PC-9 (cell line): ENCODE results near the gene LUZP1. TPM values are rescaled to one million over a fixed set of nuclear protein-coding genes. Genes with fewer than 3 reads are reported as not detected.

Source experiments
- BruUV-seq: library from RNA; stranded (reverse); fragments of 400-500 nt; replicated peaks from 2 replicates; lab custom pipeline; 2021; lab: Mats Ljungman, UMichigan
- CTCF ChIA-PET: fragments of 300-600 bp; sonication (Branson Sonifier 250); formaldehyde crosslinking; loops from one replicate; lab custom pipeline; 2022; ENCODE audit warnings: antibody characterized with exemption; lab: Charles Lee
- POLR2A ChIA-PET: fragments of 300-600 bp; sonication (Branson Sonifier 250); formaldehyde crosslinking; loops from one replicate; lab custom pipeline; 2022; ENCODE audit warnings: antibody characterized with exemption; ENCODE audit not compliant: unreplicated experiment; lab: Charles Lee
- DNase-seq, 2 experiments: peaks; one replicate each; pipeline versions ENCODE4 v3.0.0 to v3.0.0-alpha.2; 2015 to 2022; ENCODE audit warnings: mixed read lengths in 1 of 2
- H2AFZ ChIP-seq: fragments of 200-600 bp; sonication (generic); 2 replicates; pipeline ENCODE4 v1.8.1; 2017; ENCODE audit warnings: antibody characterized with exemption
- H3F3A ChIP-seq: fragments of 200-600 bp; sonication (generic); 2 replicates; pipeline ENCODE4 v1.8.1; 2017; ENCODE audit warnings: antibody characterized with exemption, mild to moderate bottlenecking, low read depth; ENCODE audit not compliant: insufficient read depth
- H3K27ac ChIP-seq: fragments of 200-600 bp; sonication (generic); 2 replicates; pipeline ENCODE4 v1.6.1; 2016; ENCODE audit warnings: mixed run types
- H3K27me3 ChIP-seq: fragments of 200-600 bp; sonication (generic); 2 replicates; pipeline ENCODE4 v1.6.1; 2016; ENCODE audit warnings: low read depth, mixed run types; ENCODE audit not compliant: insufficient read depth
- H3K36me3 ChIP-seq: fragments of 200-600 bp; sonication (generic); 2 replicates; pipeline ENCODE4 v1.6.1; 2016; ENCODE audit warnings: low read depth, mixed run types
- H3K4me1 ChIP-seq: fragments of 200-600 bp; sonication (generic); replicated peaks from 2 replicates; pipeline ENCODE4 v1.6.1; 2016; ENCODE audit warnings: mixed run types; ENCODE audit not compliant: insufficient read depth
- H3K4me2 ChIP-seq: fragments of 200-600 bp; sonication (generic); 2 replicates; pipeline ENCODE4 v1.6.1; 2017; ENCODE audit warnings: mixed run types
- H3K4me3 ChIP-seq: fragments of 200-600 bp; sonication (generic); 2 replicates; pipeline ENCODE4 v1.6.1; 2016; ENCODE audit warnings: mixed run types
- H3K79me2 ChIP-seq: fragments of 200-600 bp; sonication (generic); 2 replicates; pipeline ENCODE4 v1.6.1; 2017; ENCODE audit warnings: low read depth, mixed run types
- H3K9me2 ChIP-seq: fragments of 200-600 bp; sonication (generic); 2 replicates; pipeline ENCODE4 v1.8.1; 2017; ENCODE audit warnings: mild to moderate bottlenecking; ENCODE audit not compliant: insufficient read depth
- H3K9me3 ChIP-seq: fragments of 200-600 bp; sonication (generic); 2 replicates; pipeline ENCODE4 v1.8.1; 2016; ENCODE audit warnings: low read depth; ENCODE audit not compliant: insufficient read depth
- H4K20me1 ChIP-seq: fragments of 200-600 bp; sonication (generic); 2 replicates; pipeline ENCODE4 v1.8.1; 2017; ENCODE audit not compliant: insufficient read depth
- CTCF ChIP-seq: fragments of 200-600 bp; sonication (generic); conservative IDR thresholded peaks from 2 replicates; pipeline ENCODE4 v1.6.1; 2017; ENCODE audit warnings: mixed run types, antibody characterized with exemption, mild to moderate bottlenecking, moderate library complexity
- EZH2 ChIP-seq: fragments of 200-600 bp; sonication (generic); IDR thresholded peaks from 2 replicates; pipeline ENCODE4 v1.8.0; 2017; ENCODE audit warnings: antibody characterized with exemption, low read depth
- intact Hi-C: fragments of 100-400 bp; cut with micrococcal nuclease; formaldehyde crosslinking; loops from one replicate; pipeline ENCODE4 v1.10.0; 2022; ENCODE audit not compliant: unreplicated experiment
- total RNA-seq: library from RNA; stranded (reverse); gene quantifications from 2 replicates; pipeline ENCODE4 v1.2.3, GENCODE V29; 2021

LUZP1 gene
- total RNA-seq, 1 experiment from 2014 or later, result 35.0 TPM

- Histone ChIP-seq H3K27ac (0 out of 2 replicates have a peak overlapping the region, but pooled peaks have one; percentile 26), H3K27me3 (no peaks in the 10 kb centered on the region), H2AFZ (no peak overlapping the region), H3K4me3 (no peak overlapping the region), H3K9me2 (no peaks in the 10 kb centered on the region), H4K20me1 (peaks cover 5% of the 10 kb centered on the region), H3K9me3 (no peaks in the 10 kb centered on the region), H3F3A (peaks cover 86% of the 10 kb centered on the region), H3K36me3 (peaks cover 54% of the 10 kb centered on the region), H3K4me1 (no peaks in the 10 kb centered on the region), H3K79me2 (peaks cover 55% of the 10 kb centered on the region), H3K4me2 (no peak overlapping the region)
- intact Hi-C loops, result no loop called here
- POLR2A ChIA-PET, result no interaction called here
- CTCF ChIA-PET, result interaction anchor here (0.6 kb wide), 1 partner anchor 201 kb away, joined by 3 read pairs; no protein-coding TSS in a partner anchor
- no TSS peak for BruUV-seq
- no peak for DNase-seq
- TF ChIP-seq CTCF (no peak), EZH2 (no peak)
These were observed 94.6 kb downstream of the LUZP1 start for GRCh38 chr1:23074012-23074411.

DNA sequence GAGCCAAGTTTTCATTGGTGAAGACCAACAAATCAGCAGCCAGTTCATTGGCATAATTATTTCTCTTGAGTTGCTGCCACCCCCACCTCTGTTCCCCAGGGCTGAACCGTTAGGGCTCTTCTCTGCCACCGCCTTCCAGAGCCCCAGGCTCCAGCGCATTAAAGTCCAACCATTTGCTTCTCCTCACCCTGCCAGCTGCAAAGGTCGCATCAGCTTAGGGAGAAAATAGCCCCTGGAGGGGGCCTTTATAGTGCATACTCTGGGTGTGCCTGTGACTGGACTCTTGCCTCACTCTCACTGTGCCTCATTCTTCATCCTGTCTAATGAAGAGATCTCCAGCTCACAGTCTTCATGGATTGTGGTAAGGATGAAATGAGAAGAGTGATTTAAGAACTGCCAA, 99.0 kb downstream of the LUZP1 start:
- intact Hi-C loops, result no loop called here
- no TSS peak for BruUV-seq
- H3K27ac ChIP-seq, result no peak overlapping the region; the same call in 1 of the 2 replicates

GRCh38 chr1:23069149-23069548, 99.5 kb downstream of the LUZP1 start:
- peaks cover 80% of the 10 kb centered on the region for H3F3A ChIP-seq
- H3K27ac ChIP-seq, result no peak overlapping the region
- H3K79me2 ChIP-seq, result peaks cover 76% of the 10 kb centered on the region
- ChIA-PET CTCF (no interaction called here), POLR2A (interaction anchor here (0.6 kb wide), 1 partner anchor 30 kb away, joined by 3 read pairs; no protein-coding TSS in a partner anchor)
- no peaks in the 10 kb centered on the region for H3K27me3 ChIP-seq
- TF ChIP-seq CTCF (no peak), EZH2 (no peak)
- DNase-seq, result no peak
- H3K9me3 ChIP-seq, result no peaks in the 10 kb centered on the region
- no peaks in the 10 kb centered on the region for H3K4me1 ChIP-seq
- peaks cover 22% of the 10 kb centered on the region for H4K20me1 ChIP-seq
- no peak overlapping the region for H2AFZ ChIP-seq
- intact Hi-C loops, result no loop called here
- no peaks in the 10 kb centered on the region for H3K9me2 ChIP-seq
- peaks cover 60% of the 10 kb centered on the region for H3K36me3 ChIP-seq
- H3K4me3 ChIP-seq, result no peak overlapping the region
- H3K4me2 ChIP-seq, result no peak overlapping the region
- no TSS peak for BruUV-seq

More for the DNA sequence above, 99.0 kb downstream of the LUZP1 start:
- ChIA-PET CTCF (no interaction called here), POLR2A (interaction anchor here (0.6 kb wide), 1 partner anchor 29 kb away, joined by 3 read pairs; no protein-coding TSS in a partner anchor)
- Histone ChIP-seq H3K9me2 (no peaks in the 10 kb centered on the region), H3K4me2 (no peak overlapping the region), H3K4me1 (no peaks in the 10 kb centered on the region), H3K4me3 (no peak overlapping the region), H3K27me3 (no peaks in the 10 kb centered on the region), H2AFZ (no peak overlapping the region), H3K79me2 (peaks cover 76% of the 10 kb centered on the region), H4K20me1 (peaks cover 16% of the 10 kb centered on the region), H3K9me3 (no peaks in the 10 kb centered on the region), H3K36me3 (peaks cover 64% of the 10 kb centered on the region), H3F3A (peaks cover 82% of the 10 kb centered on the region)
- no peak for TF ChIP-seq CTCF
- no peak for TF ChIP-seq EZH2
- DNase-seq, result no peak
